ENCODE results near the gene GRIA4.

Gene GRIA4

GRCh38 chr11:105741488-105742020 lies 131.7 kb downstream of the GRIA4 start:
- no peak for DNase-seq (ENCODE audit: low read depth in 1 of 2, low spot score in 1 of 2)
- TF ChIP-seq SPI1 (IDR thresholded peaks at IDR 0.05; ENCODE audit: borderline replicate concordance, low read depth) (no peak), GABPA (IDR thresholded peaks at IDR 0.05; ENCODE audit: low read depth) (no peak), CTCF (IDR thresholded peaks at IDR 0.05; ENCODE audit: insufficient read depth, low read length) (no peak), POLR2AphosphoS5 (IDR thresholded peaks at IDR 0.05; ENCODE audit: low read depth) (no peak), REST (IDR thresholded peaks at IDR 0.05; ENCODE audit: insufficient replicate concordance, low read depth) (no peak)
- no peak overlapping the region for H3K4me3 ChIP-seq (replicated peaks; ENCODE audit: insufficient read depth, low read length)
- no peaks in the 10 kb centered on the region for H3K27me3 ChIP-seq (ENCODE audit: insufficient read depth, poor library complexity, severe bottlenecking)
- H3K27ac ChIP-seq (replicated peaks) = no peak overlapping the region

GRCh38 chr11:105754260-105754659 lies 144.4 kb downstream of the GRIA4 start:
- no peak for DNase-seq (ENCODE audit: low read depth in 1 of 2, low spot score in 1 of 2)
- Histone ChIP-seq H3K27me3 (ENCODE audit: insufficient read depth, poor library complexity, severe bottlenecking) (no peaks in the 10 kb centered on the region), H3K27ac (replicated peaks) (no peak overlapping the region), H3K4me3 (replicated peaks; ENCODE audit: insufficient read depth, low read length) (no peak overlapping the region)
- TF ChIP-seq REST (IDR thresholded peaks at IDR 0.05; ENCODE audit: insufficient replicate concordance, low read depth) (no peak), POLR2AphosphoS5 (IDR thresholded peaks at IDR 0.05; ENCODE audit: low read depth) (no peak), GABPA (IDR thresholded peaks at IDR 0.05; ENCODE audit: low read depth) (no peak), SPI1 (IDR thresholded peaks at IDR 0.05; ENCODE audit: borderline replicate concordance, low read depth) (no peak), CTCF (IDR thresholded peaks at IDR 0.05; ENCODE audit: insufficient read depth, low read length) (no peak)

- no peak overlapping the region for H3K27ac ChIP-seq (replicated peaks)
- no peak for TF ChIP-seq POLR2AphosphoS5 (IDR thresholded peaks at IDR 0.05; ENCODE audit: low read depth)
- TF ChIP-seq GABPA (IDR thresholded peaks at IDR 0.05; ENCODE audit: low read depth) = no peak
- no peak for TF ChIP-seq SPI1 (IDR thresholded peaks at IDR 0.05; ENCODE audit: borderline replicate concordance, low read depth)
- TF ChIP-seq REST (IDR thresholded peaks at IDR 0.05; ENCODE audit: insufficient replicate concordance, low read depth) = no peak
- no peak for TF ChIP-seq CTCF (IDR thresholded peaks at IDR 0.05; ENCODE audit: insufficient read depth, low read length)
- no peak overlapping the region for H3K4me3 ChIP-seq (replicated peaks; ENCODE audit: insufficient read depth, low read length)
- H3K27me3 ChIP-seq (ENCODE audit: insufficient read depth, poor library complexity, severe bottlenecking) = no peaks in the 10 kb centered on the region
- DNase-seq (ENCODE audit: low read depth in 1 of 2, low spot score in 1 of 2) = no peak
Observed at GRCh38 chr11:105754716-105755115, 144.8 kb downstream of the GRIA4 start.

Data from HL-60 (cell line).